Endothelial cell of umbilical vein (primary cell): Measurements from ENCODE around the gene CEP63. TPM values are rescaled to one million over a fixed set of nuclear protein-coding genes. Genes with fewer than 3 reads are reported as not detected.

Experiments
- BruUV-seq: library from RNA; stranded (reverse); fragments of 400-500 nt; replicated peaks from 2 replicates; lab custom pipeline; 2021; lab: Mats Ljungman, UMichigan
- CTCF ChIA-PET: fragments of 300-600, 350-600 bp; sonication (Branson Sonifier 250); formaldehyde crosslinking; loops from one replicate; lab custom pipeline; 2021; ENCODE audit warnings: antibody characterized with exemption, inconsistent platforms; lab: Charles Lee
- POLR2A ChIA-PET: fragments of 300-600, 350-600 bp; sonication (Branson Sonifier 250); formaldehyde crosslinking; loops from one replicate; lab custom pipeline; 2021; ENCODE audit warnings: antibody characterized with exemption, inconsistent platforms; lab: Charles Lee
- DNase-seq: peaks from one replicate; pipeline ENCODE4 v3.0.0-alpha.2; 2011; ENCODE audit warnings: low read depth, low spot score
- FAIRE-seq: peaks from 2 replicates; lab custom pipeline; 2011; peaks lifted over from hg19 to GRCh38; lab: Jason Lieb, UNC
- H2AFZ ChIP-seq: 2 replicates; pipeline ENCODE4 v1.6.0; 2012; ENCODE audit warnings: low read depth, low read length, control low read depth, inconsistent platforms
- H3K27ac ChIP-seq: 2 replicates; pipeline ENCODE4 v1.5.1; 2011; ENCODE audit warnings: low read depth, mild to moderate bottlenecking, control low read depth, low read length, moderate library complexity; ENCODE audit not compliant: insufficient read depth
- H3K27me3 ChIP-seq, 2 experiments: 2 replicates each; pipeline versions ENCODE4 v1.6.0 to v1.6.1; 2011; ENCODE audit warnings: low read length in 2 of 2, mixed read lengths in 1 of 2; ENCODE audit not compliant: control insufficient read depth in 2 of 2, insufficient read depth in 2 of 2
- H3K36me3 ChIP-seq, 2 experiments: 2 replicates in 1 of 2; 3 replicates in 1 of 2; pipeline ENCODE4 v1.5.1; 2011; ENCODE audit warnings: low read length in 2 of 2, mild to moderate bottlenecking in 1 of 2, moderate library complexity in 1 of 2; ENCODE audit not compliant: control insufficient read depth in 2 of 2, insufficient read depth in 2 of 2; ENCODE audit errors: extremely low read depth in 1 of 2
- H3K4me1 ChIP-seq: 3 replicates; pipeline ENCODE4 v1.5.1; 2011; ENCODE audit warnings: mild to moderate bottlenecking, low read length; ENCODE audit not compliant: control insufficient read depth, insufficient read depth; ENCODE audit errors: extremely low read depth
- H3K4me2 ChIP-seq: 2 replicates; pipeline ENCODE4 v1.6.1; 2011; ENCODE audit warnings: low read length, control low read depth, mixed read lengths; ENCODE audit not compliant: insufficient read depth
- H3K4me3 ChIP-seq, 3 experiments: fragments of 200-600 bp in 1 of 3; sonication (generic), shearing (Covaris generic) in 1 of 3; replicated peaks in 1 of 3; 2 replicates each; pipeline ENCODE4 v1.5.1; 2011 to 2016; ENCODE audit warnings: control low read depth in 3 of 3, low read length in 3 of 3, mild to moderate bottlenecking in 2 of 3, inconsistent platforms in 1 of 3, low read depth in 1 of 3, moderate library complexity in 1 of 3; ENCODE audit not compliant: insufficient read depth in 1 of 3
- H3K79me2 ChIP-seq: 2 replicates; pipeline ENCODE4 v1.6.0; 2012; ENCODE audit warnings: low read length, inconsistent platforms; ENCODE audit not compliant: control insufficient read depth, insufficient read depth
- H3K9ac ChIP-seq: replicated peaks from 2 replicates; pipeline ENCODE3; 2011; ENCODE audit warnings: low read length, control low read depth; ENCODE audit not compliant: insufficient read depth; ENCODE audit errors: extremely low read depth
- H3K9me1 ChIP-seq: replicated peaks from 3 replicates; pipeline ENCODE4 v1.6.0; 2011; ENCODE audit warnings: mild to moderate bottlenecking, low read length; ENCODE audit not compliant: control insufficient read depth, insufficient read depth; ENCODE audit errors: extremely low read depth
- H3K9me3 ChIP-seq: replicated peaks from 2 replicates; pipeline ENCODE4 v1.5.1; 2012; ENCODE audit warnings: low read length, inconsistent platforms; ENCODE audit not compliant: control insufficient read depth, insufficient read depth
- H4K20me1 ChIP-seq: replicated peaks from 2 replicates; pipeline ENCODE3; 2011; ENCODE audit warnings: mild to moderate bottlenecking, low read length; ENCODE audit not compliant: control insufficient read depth, insufficient read depth; ENCODE audit errors: extremely low read depth
- EZH2 ChIP-seq: IDR thresholded peaks from 2 replicates; pipeline ENCODE4 v1.6.1; 2012; ENCODE audit warnings: borderline replicate concordance, low read depth, mild to moderate bottlenecking, moderate library complexity, low read length, inconsistent platforms; ENCODE audit not compliant: severe bottlenecking
- FOS ChIP-seq: IDR thresholded peaks from 2 replicates; pipeline ENCODE4 v1.6.1; 2011; ENCODE audit warnings: mild to moderate bottlenecking, low read length, moderate library complexity, borderline replicate concordance; ENCODE audit not compliant: insufficient read depth
- GATA2 ChIP-seq: IDR thresholded peaks from 2 replicates; pipeline ENCODE4 v1.7.0; 2011; ENCODE audit warnings: low read depth, mild to moderate bottlenecking, moderate library complexity, mixed read lengths, low read length; ENCODE audit not compliant: insufficient read length, insufficient read depth
- JUN ChIP-seq: IDR thresholded peaks from 2 replicates; pipeline ENCODE4 v1.6.1; 2011; ENCODE audit warnings: borderline replicate concordance, low read depth; ENCODE audit not compliant: insufficient read length, insufficient read depth
- MYC ChIP-seq: IDR thresholded peaks from one replicate; pipeline ENCODE4 v1.6.1; 2011; ENCODE audit warnings: mild to moderate bottlenecking, low read depth, low read length
- POLR2A ChIP-seq: IDR thresholded peaks from 2 replicates; pipeline ENCODE4 v1.6.1; 2012; ENCODE audit warnings: low read depth, mild to moderate bottlenecking, control low read depth, low read length
- POLR2AphosphoS5 ChIP-seq: IDR thresholded peaks from 2 replicates; pipeline ENCODE4 v1.6.1; 2012; ENCODE audit warnings: low read depth, mild to moderate bottlenecking, control low read depth, low read length, moderate library complexity; ENCODE audit not compliant: insufficient read depth
- dilution Hi-C: fragments of 300-500 bp; cut with MboI; formaldehyde crosslinking; loops from one replicate; pipeline ENCODE4 v1.15.0; 2019; ENCODE audit warnings: low sequenced_read_pairs; ENCODE audit not compliant: extremely low pct_ligation_motif_present
- intact Hi-C: fragments of 100-400 bp; cut with micrococcal nuclease; formaldehyde crosslinking; loops from one replicate; pipeline ENCODE4 v1.10.0; 2022
- polyA plus RNA-seq, 4 experiments: library from polyadenylated mRNA; depleted of rRNA in 3 of 4; stranded (reverse) in 3 of 4; unstranded in 1 of 4; fragments of >200 nt; gene quantifications; 2 replicates each; pipeline versions ENCODE4 v1.2.1 to v1.2.3, GENCODE V29; 2011 to 2012; ENCODE audit warnings: missing spikeins in 1 of 4
- total RNA-seq: library from RNA; stranded (reverse); gene quantifications from 2 replicates; pipeline ENCODE4 v1.2.3, GENCODE V29; 2021
- TF ChIP-seq, protein P1 (sequence below): IDR thresholded peaks from 2 replicates; pipeline ENCODE4 v1.6.1; 2011; ENCODE audit not compliant: insufficient read depth, insufficient read length
- TF ChIP-seq, protein P2 (sequence below), 2 donors: IDR thresholded peaks; 1 replicate in 1 of 2; 2 replicates in 1 of 2; pipeline ENCODE4 v1.5.1; 2011; ENCODE audit warnings: low read length in 2 of 2, mild to moderate bottlenecking in 2 of 2, moderate library complexity in 2 of 2, control low read depth in 1 of 2, inconsistent platforms in 1 of 2, low read depth in 1 of 2; ENCODE audit not compliant: insufficient read depth in 1 of 2; ENCODE audit errors: extremely low read depth in 1 of 2

CEP63 gene
- total and polyA plus RNA-seq, 2 donors (not counting 3 experiments of a cell fraction or from before 2014, with no cell fraction given), result 5.7 to 29.4 TPM

DNA sequence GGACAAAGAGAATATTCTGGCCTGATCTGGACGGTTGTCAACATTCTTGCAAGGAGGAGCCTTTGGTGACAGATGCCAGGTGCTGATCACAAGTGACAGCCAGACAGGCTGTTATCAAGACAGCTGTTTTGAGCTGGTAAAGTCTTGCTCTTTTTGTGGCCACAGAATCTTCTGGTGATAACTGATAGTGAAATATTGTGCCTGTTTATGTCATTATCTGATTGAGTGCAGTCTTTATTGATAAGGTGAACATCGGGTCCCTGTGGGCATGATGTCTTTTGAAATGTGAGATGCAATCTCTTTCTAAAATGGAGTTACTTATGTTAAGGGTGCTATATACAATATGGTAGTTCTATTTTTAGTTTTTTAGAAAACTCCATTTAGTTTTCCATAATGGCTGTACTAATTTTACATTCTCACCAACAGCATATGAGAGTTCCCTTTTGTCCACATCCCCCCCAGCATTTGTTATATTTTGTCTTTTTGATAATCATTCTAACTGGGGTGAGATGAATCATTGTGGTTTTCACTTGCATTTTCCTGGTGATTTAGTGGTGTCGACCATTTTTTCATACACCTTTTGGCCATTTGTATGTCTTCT is 10.7 kb downstream of the CEP63 start:
- Histone ChIP-seq H3K4me2 (no peak overlapping the region), H2AFZ (no peak overlapping the region), H3K79me2 (peaks cover 37% of the 10 kb centered on the region), H3K27me3 (no peaks in the 10 kb centered on the region), H3K9me1 (no peaks in the 10 kb centered on the region), H3K36me3 (no peaks in the 10 kb centered on the region), H3K9ac (no peak overlapping the region), H3K27ac (no peak overlapping the region), H3K9me3 (no peaks in the 10 kb centered on the region), H3K4me3 (no peak overlapping the region), H4K20me1 (no peaks in the 10 kb centered on the region), H3K4me1 (no peaks in the 10 kb centered on the region)
- FAIRE-seq, result no peak
- CTCF ChIA-PET, result interaction anchor here (0.7 kb wide), 1 partner anchor 189 kb away, joined by 3 read pairs; no protein-coding TSS in a partner anchor
- dilution Hi-C loops, result no loop called here
- DNase-seq, result no peak
- intact Hi-C loops, result no loop called here
- TF ChIP-seq, protein P1, sequence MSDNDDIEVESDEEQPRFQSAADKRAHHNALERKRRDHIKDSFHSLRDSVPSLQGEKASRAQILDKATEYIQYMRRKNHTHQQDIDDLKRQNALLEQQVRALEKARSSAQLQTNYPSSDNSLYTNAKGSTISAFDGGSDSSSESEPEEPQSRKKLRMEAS, result no peak
- TF ChIP-seq MYC (no peak), POLR2A (no peak), GATA2 (no peak), EZH2 (no peak), JUN (no peak), POLR2AphosphoS5 (no peak), FOS (no peak)
- TF ChIP-seq, protein P2, sequence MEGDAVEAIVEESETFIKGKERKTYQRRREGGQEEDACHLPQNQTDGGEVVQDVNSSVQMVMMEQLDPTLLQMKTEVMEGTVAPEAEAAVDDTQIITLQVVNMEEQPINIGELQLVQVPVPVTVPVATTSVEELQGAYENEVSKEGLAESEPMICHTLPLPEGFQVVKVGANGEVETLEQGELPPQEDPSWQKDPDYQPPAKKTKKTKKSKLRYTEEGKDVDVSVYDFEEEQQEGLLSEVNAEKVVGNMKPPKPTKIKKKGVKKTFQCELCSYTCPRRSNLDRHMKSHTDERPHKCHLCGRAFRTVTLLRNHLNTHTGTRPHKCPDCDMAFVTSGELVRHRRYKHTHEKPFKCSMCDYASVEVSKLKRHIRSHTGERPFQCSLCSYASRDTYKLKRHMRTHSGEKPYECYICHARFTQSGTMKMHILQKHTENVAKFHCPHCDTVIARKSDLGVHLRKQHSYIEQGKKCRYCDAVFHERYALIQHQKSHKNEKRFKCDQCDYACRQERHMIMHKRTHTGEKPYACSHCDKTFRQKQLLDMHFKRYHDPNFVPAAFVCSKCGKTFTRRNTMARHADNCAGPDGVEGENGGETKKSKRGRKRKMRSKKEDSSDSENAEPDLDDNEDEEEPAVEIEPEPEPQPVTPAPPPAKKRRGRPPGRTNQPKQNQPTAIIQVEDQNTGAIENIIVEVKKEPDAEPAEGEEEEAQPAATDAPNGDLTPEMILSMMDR (IDR thresholded peaks at IDR 0.05; ENCODE audit: extremely low read depth in 1 of 2, insufficient read depth in 1 of 2, low read depth in 1 of 2, low read length in 2 of 2), result no peak
- BruUV-seq, result no TSS peak
- POLR2A ChIA-PET, result no interaction called here
